Fibroblast of peridontal ligament (primary cell): ENCODE results near the gene ZDHHC9.

ENCODE experiments used
- DNase-seq: peaks from one replicate; pipeline ENCODE4 v3.0.0-alpha.2; 2010; ENCODE audit errors: extremely low read depth

The ZDHHC9 gene

GRCh38 chrX:129763666-129764065, 80.0 kb downstream of the ZDHHC9 start:
- DNase-seq: no peak

GRCh38 chrX:129762448-129762847, 81.2 kb downstream of the ZDHHC9 start:
- no peak for DNase-seq

DNA sequence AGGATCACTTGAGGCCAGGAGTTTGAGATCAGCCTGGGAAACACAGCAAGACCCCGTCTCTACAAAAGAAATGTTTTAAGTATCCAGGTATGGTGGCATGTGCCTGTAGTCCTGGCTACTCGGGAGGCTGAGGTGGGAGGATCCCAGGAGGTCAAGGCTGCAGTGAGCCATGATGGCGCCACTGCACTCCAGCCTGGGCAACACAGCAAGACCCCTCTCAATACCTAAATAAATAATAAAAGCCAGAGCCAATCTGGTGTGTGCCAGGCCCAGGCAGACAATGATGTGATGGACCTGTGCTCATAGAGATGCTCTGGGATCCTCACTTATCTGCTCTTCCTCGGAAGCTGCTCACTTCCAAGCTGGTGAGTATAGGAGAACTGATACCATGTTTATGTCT, 82.1 kb downstream of the ZDHHC9 start:
- DNase-seq: no peak

- DNase-seq: no peak
Measured at GRCh38 chrX:129760981-129761380, 82.7 kb downstream of the ZDHHC9 start.

DNA sequence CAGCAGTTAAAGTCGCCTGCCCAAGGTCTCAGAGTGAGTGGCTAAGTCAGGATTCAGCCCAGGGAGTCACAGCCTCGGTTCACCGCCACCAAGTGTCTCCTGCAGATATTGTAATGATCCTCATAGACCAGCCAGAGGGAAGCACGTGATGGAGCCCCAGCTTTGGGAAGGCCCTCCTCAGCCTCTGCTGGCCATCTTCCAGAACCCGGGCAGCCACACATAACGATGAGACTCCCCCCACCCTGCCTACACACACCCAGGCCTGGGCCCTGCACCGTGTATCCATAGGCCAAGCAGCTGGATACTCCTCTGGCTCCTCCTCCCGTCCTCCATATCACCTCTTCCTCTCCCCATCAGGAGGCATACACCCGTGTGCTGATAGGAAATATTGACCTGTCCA, 83.5 kb downstream of the ZDHHC9 start:
- DNase-seq: no peak

- DNase-seq: peak; percentile 87
Measured at GRCh38 chrX:129759576-129760061, 84.1 kb downstream of the ZDHHC9 start.

DNA sequence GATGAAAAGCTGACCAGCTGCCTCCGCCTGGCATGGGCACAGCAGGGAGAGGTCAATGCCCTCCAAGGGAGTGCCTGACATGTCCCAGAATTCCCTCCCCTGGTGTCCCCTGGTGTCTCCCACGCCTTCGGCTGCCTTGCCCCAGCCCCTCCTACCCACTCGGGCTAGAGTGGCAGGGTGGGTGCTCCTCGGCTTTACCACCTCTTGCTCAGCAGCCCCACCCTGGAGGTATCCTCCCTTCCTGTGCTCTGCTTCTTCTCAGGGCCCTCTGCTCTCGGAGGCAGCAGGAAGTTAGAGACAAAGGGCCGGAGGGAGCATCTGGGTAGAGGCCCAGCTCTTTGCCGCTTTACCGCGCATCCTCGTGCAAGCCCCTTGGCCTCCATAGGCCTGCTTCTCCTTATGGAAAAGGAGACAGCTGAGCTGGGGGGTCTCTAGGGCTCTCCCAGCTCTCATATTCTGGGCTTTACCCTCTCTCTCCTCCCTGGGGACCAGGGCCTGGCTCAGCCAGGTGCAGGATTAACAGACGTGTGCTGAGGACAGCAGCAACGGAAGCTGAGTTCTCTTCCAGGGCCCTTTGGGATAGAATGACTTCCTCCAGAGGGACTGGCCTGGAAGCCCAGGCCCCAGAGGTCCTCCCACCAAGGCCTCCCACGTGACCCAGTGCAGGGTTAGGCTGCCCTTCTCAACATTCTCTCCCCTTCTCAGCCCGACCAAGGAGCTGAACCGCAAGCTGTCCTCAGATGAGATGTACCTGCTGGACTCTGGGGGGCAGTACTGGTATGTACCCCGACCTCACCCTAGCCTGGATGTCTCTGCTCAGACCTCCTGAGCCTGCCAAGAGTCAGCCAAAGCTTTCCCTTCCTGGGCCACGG, 87.7 kb downstream of the ZDHHC9 start:
- no peak for DNase-seq

DNA sequence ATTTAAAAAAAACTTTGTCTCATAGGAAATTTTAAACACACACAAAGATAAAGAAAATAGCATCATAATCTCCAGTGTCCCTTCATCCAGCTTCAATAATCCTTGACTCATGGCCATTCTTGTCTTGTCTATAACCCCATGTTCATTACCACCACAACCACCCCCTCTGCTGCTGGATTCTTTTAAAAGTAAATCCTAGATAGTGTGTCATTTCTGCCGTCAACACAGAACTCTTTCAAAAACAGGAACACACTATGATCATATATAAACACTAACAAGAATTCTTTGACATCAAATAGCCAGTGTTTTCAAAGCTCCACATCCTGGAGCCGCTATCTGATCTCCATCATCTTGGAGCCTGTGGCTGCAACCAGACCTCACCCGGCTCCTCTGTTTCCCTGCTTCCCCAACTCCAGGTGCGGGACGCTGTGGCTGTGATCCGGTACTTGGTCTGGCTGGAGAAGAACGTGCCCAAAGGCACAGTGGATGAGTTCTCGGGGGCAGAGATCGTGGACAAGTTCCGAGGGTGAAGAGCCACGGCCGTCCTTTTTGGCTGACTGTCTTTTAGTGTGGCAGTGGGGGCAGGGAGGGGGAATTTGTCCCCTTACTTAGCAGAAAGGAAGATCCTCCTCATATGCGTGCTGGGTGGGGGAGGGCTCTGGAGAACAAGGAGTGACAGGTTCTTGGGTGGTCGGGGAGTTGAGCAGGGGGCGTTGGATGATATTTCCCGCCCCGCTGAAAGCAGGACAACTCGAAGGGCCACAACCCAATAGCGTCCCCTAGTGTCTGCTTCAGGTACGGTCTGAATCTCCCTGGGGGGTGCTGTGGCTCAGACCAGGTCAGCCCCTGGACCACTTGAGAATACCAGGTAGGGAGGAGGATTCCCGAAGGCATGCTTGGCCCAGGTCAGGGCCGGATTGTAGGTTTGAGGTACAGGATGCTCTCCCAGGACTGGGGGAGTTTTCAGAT, 89.3 kb downstream of the ZDHHC9 start:
- DNase-seq: peak; percentile 18
